GM21367 (cell line): Measurements from ENCODE around the gene MORN5.

Source experiments
- ATAC-seq: cut with Tn5 transposase; IDR thresholded peaks from one replicate; pipeline ENCODE4 v1.9.1; 2021; ENCODE audit not compliant: unreplicated experiment

Gene MORN5

GRCh38 chr9:122228568-122229484 lies 69.1 kb downstream of the MORN5 start, which contains the start of gene LHX6:
Gene LHX6, minus strand, starts transcription at chr9:122228957. Its CDS starts 217 bp downstream, at chr9:122228740.
- ATAC-seq: no peak

GRCh38 chr9:122229485-122229837 lies 69.8 kb downstream of the MORN5 start:
- ATAC-seq: no peak

- ATAC-seq: no peak
Measured at GRCh38 chr9:122232796-122233306, 73.1 kb downstream of the MORN5 start.

- no peak for ATAC-seq
Measured at GRCh38 chr9:122234022-122234748, 74.5 kb downstream of the MORN5 start.

- ATAC-seq: no peak
Measured at GRCh38 chr9:122236681-122237080, 77.0 kb downstream of the MORN5 start.

- no peak for ATAC-seq
Measured at GRCh38 chr9:122239722-122240121, 80.0 kb downstream of the MORN5 start.

- ATAC-seq: no peak
Measured at GRCh38 chr9:122244349-122244748, 84.6 kb downstream of the MORN5 start.

- no peak for ATAC-seq
Measured at GRCh38 chr9:122246666-122247065, 87.0 kb downstream of the MORN5 start.

- no peak for ATAC-seq
Measured at GRCh38 chr9:122248448-122248865, 88.7 kb downstream of the MORN5 start.
